ENCODE results near the gene ARG2.

GRCh38 chr14:67577909-67578749, 41.6 kb upstream of the ARG2 start:
- TF ChIP-seq CTCF (IDR thresholded peaks at IDR 0.05), result no peak
- no peak for TF ChIP-seq POLR2A (IDR thresholded peaks at IDR 0.05)
